Fibroblast of lung (primary cell): Measurements from ENCODE around the gene FADS6. TPM values are rescaled to one million over a fixed set of nuclear protein-coding genes. Genes with fewer than 3 reads are reported as not detected.

ENCODE experiments used
- DNase-seq, 2 donors: peaks; one replicate each; pipeline versions ENCODE4 v3.0.0 to v3.0.0-alpha.2; 2010; ENCODE audit warnings: low read depth in 2 of 2
- H2AFZ ChIP-seq: 2 replicates; pipeline ENCODE4 v1.5.1; 2012; ENCODE audit warnings: low read length, control low read depth, inconsistent platforms
- H3K27ac ChIP-seq: 2 replicates; pipeline ENCODE4 v1.5.1; 2011; ENCODE audit warnings: low read length, control low read depth; ENCODE audit not compliant: insufficient read depth
- H3K27me3 ChIP-seq: 2 replicates; pipeline ENCODE4 v1.5.1; 2011; ENCODE audit warnings: mild to moderate bottlenecking, low read length; ENCODE audit not compliant: control insufficient read depth, insufficient read depth
- H3K36me3 ChIP-seq: 2 replicates; pipeline ENCODE4 v1.5.1; 2011; ENCODE audit warnings: low read length; ENCODE audit not compliant: control insufficient read depth, insufficient read depth
- H3K4me1 ChIP-seq: 2 replicates; pipeline ENCODE4 v1.5.1; 2011; ENCODE audit warnings: low read length; ENCODE audit not compliant: control insufficient read depth, insufficient read depth; ENCODE audit errors: extremely low read depth
- H3K4me2 ChIP-seq: 2 replicates; pipeline ENCODE4 v1.5.1; 2011; ENCODE audit warnings: low read length, control low read depth; ENCODE audit not compliant: insufficient read depth; ENCODE audit errors: extremely low read depth
- H3K4me3 ChIP-seq, 4 experiments: fragments of 200-600 bp in 1 of 4; sonication (generic) in 1 of 4; replicated peaks in 1 of 4; 2 replicates each; pipeline ENCODE4 v1.5.1; 2011 to 2016; ENCODE audit warnings: low read length in 4 of 4, low read depth in 3 of 4, mild to moderate bottlenecking in 3 of 4, control low read depth in 2 of 4, inconsistent platforms in 1 of 4, mixed read lengths in 1 of 4; ENCODE audit not compliant: insufficient read depth in 1 of 4; ENCODE audit errors: control extremely low read depth in 1 of 4
- H3K79me2 ChIP-seq: 2 replicates; pipeline ENCODE4 v1.5.1; 2012; ENCODE audit warnings: mild to moderate bottlenecking, low read length, inconsistent platforms; ENCODE audit not compliant: control insufficient read depth, insufficient read depth
- H3K9ac ChIP-seq: 2 replicates; pipeline ENCODE4 v1.5.1; 2011; ENCODE audit warnings: mild to moderate bottlenecking, low read length, control low read depth; ENCODE audit not compliant: insufficient read depth
- H3K9me3 ChIP-seq: 2 replicates; pipeline ENCODE4 v1.5.1; 2012; ENCODE audit warnings: low read depth, low read length; ENCODE audit not compliant: control insufficient read depth, insufficient read depth
- H4K20me1 ChIP-seq: 2 replicates; pipeline ENCODE4 v1.5.1; 2011; ENCODE audit warnings: low read length; ENCODE audit not compliant: control insufficient read depth, insufficient read depth; ENCODE audit errors: extremely low read depth
- EZH2 ChIP-seq: IDR thresholded peaks from 2 replicates; pipeline ENCODE4 v1.5.1; 2012; ENCODE audit warnings: low read length, control low read depth, mild to moderate bottlenecking; ENCODE audit errors: missing control alignments
- polyA plus RNA-seq, 2 donors: library from polyadenylated mRNA; depleted of rRNA in 1 of 2; stranded (reverse) in 1 of 2; unstranded in 1 of 2; fragments of >200 nt; gene quantifications; 2 replicates each; pipeline ENCODE4 v1.2.1, GENCODE V29; 2011 to 2012; ENCODE audit warnings: missing spikeins in 1 of 2
- total RNA-seq: library from RNA; depleted of rRNA; stranded (reverse); fragments of >200 nt; gene quantifications from 2 replicates; pipeline ENCODE4 v1.2.1, GENCODE V29; 2014
- TF ChIP-seq, protein P1 (sequence below), 2 donors: IDR thresholded peaks in 1 of 2; conservative IDR thresholded peaks in 1 of 2; 1 replicate in 1 of 2; 2 replicates in 1 of 2; pipeline ENCODE4 v1.5.1; 2011 to 2012; ENCODE audit warnings: low read length in 2 of 2, control low read depth in 1 of 2, inconsistent platforms in 1 of 2, low read depth in 1 of 2, mild to moderate bottlenecking in 1 of 2

FADS6 gene
- total and polyA plus RNA-seq, 2 donors (not counting 1 experiment from before 2014, with no cell fraction given), result not detected

- H3K27me3 ChIP-seq, result peaks cover 14% of the 10 kb centered on the region
- no peak for DNase-seq
- TF ChIP-seq, protein P1, sequence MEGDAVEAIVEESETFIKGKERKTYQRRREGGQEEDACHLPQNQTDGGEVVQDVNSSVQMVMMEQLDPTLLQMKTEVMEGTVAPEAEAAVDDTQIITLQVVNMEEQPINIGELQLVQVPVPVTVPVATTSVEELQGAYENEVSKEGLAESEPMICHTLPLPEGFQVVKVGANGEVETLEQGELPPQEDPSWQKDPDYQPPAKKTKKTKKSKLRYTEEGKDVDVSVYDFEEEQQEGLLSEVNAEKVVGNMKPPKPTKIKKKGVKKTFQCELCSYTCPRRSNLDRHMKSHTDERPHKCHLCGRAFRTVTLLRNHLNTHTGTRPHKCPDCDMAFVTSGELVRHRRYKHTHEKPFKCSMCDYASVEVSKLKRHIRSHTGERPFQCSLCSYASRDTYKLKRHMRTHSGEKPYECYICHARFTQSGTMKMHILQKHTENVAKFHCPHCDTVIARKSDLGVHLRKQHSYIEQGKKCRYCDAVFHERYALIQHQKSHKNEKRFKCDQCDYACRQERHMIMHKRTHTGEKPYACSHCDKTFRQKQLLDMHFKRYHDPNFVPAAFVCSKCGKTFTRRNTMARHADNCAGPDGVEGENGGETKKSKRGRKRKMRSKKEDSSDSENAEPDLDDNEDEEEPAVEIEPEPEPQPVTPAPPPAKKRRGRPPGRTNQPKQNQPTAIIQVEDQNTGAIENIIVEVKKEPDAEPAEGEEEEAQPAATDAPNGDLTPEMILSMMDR (conservative IDR thresholded peaks at IDR 0.05 in 1 of 2, IDR thresholded peaks at IDR 0.05 in 1 of 2; ENCODE audit: low read depth in 1 of 2, low read length in 2 of 2), result no peak
- TF ChIP-seq EZH2, result no peak
- no peaks in the 10 kb centered on the region for H4K20me1 ChIP-seq
- no peak overlapping the region for H3K9ac ChIP-seq
- no peaks in the 10 kb centered on the region for H3K36me3 ChIP-seq
- H2AFZ ChIP-seq, result no peak overlapping the region
- no peak overlapping the region for H3K4me3 ChIP-seq
- no peaks in the 10 kb centered on the region for H3K79me2 ChIP-seq
- no peaks in the 10 kb centered on the region for H3K4me1 ChIP-seq
- no peak overlapping the region for H3K4me2 ChIP-seq
- no peaks in the 10 kb centered on the region for H3K9me3 ChIP-seq
- H3K27ac ChIP-seq, result no peak overlapping the region
These were observed 15.6 kb downstream of the FADS6 start for GRCh38 chr17:74877592-74878548.

- Histone ChIP-seq H3K27me3 (peaks cover 6% of the 10 kb centered on the region), H3K4me1 (peaks cover 4% of the 10 kb centered on the region)
These were observed 17.3 kb downstream of the FADS6 start for GRCh38 chr17:74875977-74876593.

More at GRCh38 chr17:74875977-74876593, 17.3 kb downstream of the FADS6 start:
- TF ChIP-seq, protein P1 (conservative IDR thresholded peaks at IDR 0.05 in 1 of 2, IDR thresholded peaks at IDR 0.05 in 1 of 2; ENCODE audit: low read depth in 1 of 2, low read length in 2 of 2), result no peak
- no peak for TF ChIP-seq EZH2
- no peak overlapping the region for H3K4me3 ChIP-seq
- H3K4me2 ChIP-seq, result no peak overlapping the region
- no peaks in the 10 kb centered on the region for H3K79me2 ChIP-seq
- no peak overlapping the region for H3K9ac ChIP-seq
- no peaks in the 10 kb centered on the region for H3K36me3 ChIP-seq
- H3K9me3 ChIP-seq, result no peaks in the 10 kb centered on the region
- no peak overlapping the region for H3K27ac ChIP-seq
- H2AFZ ChIP-seq, result peak overlapping the region; percentile 12
- no peak for DNase-seq
- no peaks in the 10 kb centered on the region for H4K20me1 ChIP-seq
